ENCODE measurements around the gene KYAT1. TPM values are rescaled to one million over a fixed set of nuclear protein-coding genes. Genes with fewer than 3 reads are reported as not detected.
A peak's percentile ranks its signal among the peaks of the same experiment; 100 is the strongest.

Gene KYAT1
- total and polyA plus RNA-seq, 8 donors = 1.1 to 5.2 (median 1.8) TPM

DNA sequence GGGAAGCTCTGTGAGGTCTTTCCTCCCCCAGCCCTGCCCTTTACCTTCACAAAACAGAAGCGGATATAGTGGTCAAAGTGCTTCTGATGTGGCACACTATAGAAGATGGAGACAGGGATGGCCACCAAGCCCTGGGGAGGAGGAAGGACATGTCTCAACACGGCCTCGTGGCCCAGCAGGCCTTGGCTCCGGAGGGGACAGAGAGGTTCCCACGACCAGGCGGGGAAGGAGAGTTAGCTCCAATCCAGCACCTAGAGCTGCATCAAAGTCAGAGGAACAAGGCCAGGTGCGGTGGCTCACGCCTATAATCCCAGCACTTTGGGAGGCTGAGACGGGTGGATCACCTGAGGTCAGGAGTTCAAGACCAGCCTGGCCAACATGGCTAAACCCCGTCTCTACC is 48.1 kb downstream of the KYAT1 start:
- TF ChIP-seq, protein P1, sequence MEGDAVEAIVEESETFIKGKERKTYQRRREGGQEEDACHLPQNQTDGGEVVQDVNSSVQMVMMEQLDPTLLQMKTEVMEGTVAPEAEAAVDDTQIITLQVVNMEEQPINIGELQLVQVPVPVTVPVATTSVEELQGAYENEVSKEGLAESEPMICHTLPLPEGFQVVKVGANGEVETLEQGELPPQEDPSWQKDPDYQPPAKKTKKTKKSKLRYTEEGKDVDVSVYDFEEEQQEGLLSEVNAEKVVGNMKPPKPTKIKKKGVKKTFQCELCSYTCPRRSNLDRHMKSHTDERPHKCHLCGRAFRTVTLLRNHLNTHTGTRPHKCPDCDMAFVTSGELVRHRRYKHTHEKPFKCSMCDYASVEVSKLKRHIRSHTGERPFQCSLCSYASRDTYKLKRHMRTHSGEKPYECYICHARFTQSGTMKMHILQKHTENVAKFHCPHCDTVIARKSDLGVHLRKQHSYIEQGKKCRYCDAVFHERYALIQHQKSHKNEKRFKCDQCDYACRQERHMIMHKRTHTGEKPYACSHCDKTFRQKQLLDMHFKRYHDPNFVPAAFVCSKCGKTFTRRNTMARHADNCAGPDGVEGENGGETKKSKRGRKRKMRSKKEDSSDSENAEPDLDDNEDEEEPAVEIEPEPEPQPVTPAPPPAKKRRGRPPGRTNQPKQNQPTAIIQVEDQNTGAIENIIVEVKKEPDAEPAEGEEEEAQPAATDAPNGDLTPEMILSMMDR (IDR thresholded peaks at IDR 0.05) = no peak
- H3K27me3 ChIP-seq = no peaks in the 10 kb centered on the region
- intact Hi-C loops (cut with DNase I) = no loop called here
- H3K9me3 ChIP-seq = no peaks in the 10 kb centered on the region
- WGBS, 2 donors = 91 to 96% methylated on average over 10 of the region's 10 CpGs
- no peaks in the 10 kb centered on the region for H3K36me3 ChIP-seq
- H3K27ac ChIP-seq = no peak overlapping the region
- peaks cover 0 to 8% (median 3%) of the 10 kb centered on the region in 3 donors for H3K4me1 ChIP-seq
- FAIRE-seq (no peak), DNase-seq (peak in 1 of 6 donors; percentile 30), ATAC-seq (no peak)
- H3K4me3 ChIP-seq = no peak overlapping the region

DNA sequence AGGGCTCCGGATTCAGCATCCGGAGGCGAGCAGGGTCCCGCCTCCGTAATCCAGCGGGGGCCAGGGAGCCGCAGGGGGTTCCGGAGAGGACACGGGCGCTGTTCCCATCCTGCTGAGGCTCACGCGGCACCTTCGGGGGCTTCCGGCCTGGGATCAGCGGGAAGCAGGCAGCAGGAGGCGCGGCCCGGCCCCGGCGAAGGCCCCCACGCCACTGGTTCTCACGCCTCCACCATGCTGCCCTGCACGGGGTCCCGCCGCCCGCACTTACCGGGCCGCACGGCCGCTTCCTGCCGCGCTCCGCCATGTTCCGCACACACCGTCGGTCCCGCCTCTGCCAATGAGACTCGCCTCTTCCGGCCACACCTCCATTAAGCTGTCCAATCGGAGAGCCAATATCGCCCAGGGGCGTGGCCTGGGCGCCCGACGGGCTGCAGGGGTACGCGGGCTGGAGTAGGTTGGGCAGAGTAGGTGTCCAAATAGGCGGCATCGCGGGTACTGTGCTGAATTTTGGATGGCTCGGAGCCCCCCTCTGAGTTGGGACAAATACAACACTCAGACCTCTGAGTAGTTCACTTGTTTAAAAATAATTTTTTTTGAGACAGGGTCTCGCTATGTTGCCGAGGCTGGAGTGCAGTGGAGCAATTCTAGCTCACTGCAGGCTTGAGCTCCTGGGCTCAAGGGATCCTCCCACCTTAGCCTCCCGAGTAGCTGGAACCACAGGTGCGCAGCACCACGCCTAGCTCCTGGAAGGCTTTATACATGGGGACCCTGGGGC is 52.1 kb downstream of the KYAT1 start, which contains the start of gene SPOUT1:
Gene SPOUT1 (minus strand): TSS at position 318 of the 775 bp plus-strand sequence. CDS start 14 bp downstream, at position 304.
- Histone ChIP-seq H3K36me3 (no peaks in the 10 kb centered on the region), H3K27me3 (no peaks in the 10 kb centered on the region), H3K9me3 (no peaks in the 10 kb centered on the region), H3K27ac (peak within 1 kb of the TSS; percentile 40 to 61 (median 46)), H3K4me1 (peaks cover 0 to 10% (median 6%) of the 10 kb centered on the region in 3 donors), H3K4me3 (peak within 1 kb of the TSS; percentile 62 to 96 (median 72))
- DNase-seq = peak; percentile 91 to 98 (median 94)
- TF ChIP-seq, protein P1 (IDR thresholded peaks at IDR 0.05) = no peak
- FAIRE-seq = no peak
- peak; percentile 100 for ATAC-seq
- intact Hi-C loops (cut with DNase I) = no loop called here
- WGBS, 2 donors = 1% methylated on average over 55 to 56 of the region's 56 CpGs

DNA sequence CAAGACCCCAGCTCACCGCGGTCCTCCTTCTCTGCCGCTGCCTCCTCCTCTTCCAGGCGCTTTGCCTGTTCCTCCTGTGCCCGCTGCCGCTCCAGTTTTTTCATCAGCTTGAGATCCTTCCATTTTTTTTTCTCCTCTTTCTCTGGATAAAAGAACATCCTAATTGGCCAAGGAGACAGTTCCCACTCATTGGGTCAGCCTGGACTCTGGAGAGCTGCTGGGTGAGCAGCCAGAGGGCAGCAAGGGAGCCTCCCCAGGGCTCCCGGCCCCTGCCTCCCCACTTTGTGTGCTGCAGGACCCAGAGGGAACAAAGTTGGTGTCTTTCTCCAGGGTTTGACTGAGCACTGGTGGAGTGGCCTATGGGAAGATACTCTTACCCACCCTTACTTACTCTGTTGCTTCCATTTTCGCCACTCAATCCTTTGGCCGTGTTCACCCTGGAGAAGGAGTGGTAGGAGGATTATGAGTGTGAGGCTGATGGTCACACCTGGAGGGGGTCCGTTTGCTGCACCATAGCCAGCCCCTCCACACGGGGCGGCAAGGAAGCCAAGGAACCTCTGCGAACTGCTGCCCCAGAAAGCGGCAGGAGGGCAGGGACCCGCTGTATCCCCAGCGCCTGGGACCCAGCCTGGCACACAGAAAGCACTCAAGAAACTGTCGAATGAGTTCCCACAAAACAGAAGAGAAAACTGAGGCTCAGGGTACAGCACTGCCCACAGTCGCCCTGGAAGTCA is 52.9 kb downstream of the KYAT1 start:
- FAIRE-seq (no peak), ATAC-seq (no peak), DNase-seq (peak in 1 of 6 donors; percentile 44)
- no peaks in the 10 kb centered on the region for H3K27me3 ChIP-seq
- H3K27ac ChIP-seq = peak overlapping the region; percentile 40 to 61 (median 46)
- H3K9me3 ChIP-seq = no peaks in the 10 kb centered on the region
- peaks cover 0 to 4% (median 0%) of the 10 kb centered on the region in 3 donors for H3K36me3 ChIP-seq
- WGBS, 2 donors = 31 to 33% methylated on average over 18 of the region's 18 CpGs
- TF ChIP-seq, protein P1 (IDR thresholded peaks at IDR 0.05) = no peak
- intact Hi-C loops (cut with DNase I) = no loop called here
- H3K4me3 ChIP-seq = peak overlapping the region; percentile 62 to 96 (median 72)
- H3K4me1 ChIP-seq = peaks cover 0 to 10% (median 6%) of the 10 kb centered on the region in 3 donors

DNA sequence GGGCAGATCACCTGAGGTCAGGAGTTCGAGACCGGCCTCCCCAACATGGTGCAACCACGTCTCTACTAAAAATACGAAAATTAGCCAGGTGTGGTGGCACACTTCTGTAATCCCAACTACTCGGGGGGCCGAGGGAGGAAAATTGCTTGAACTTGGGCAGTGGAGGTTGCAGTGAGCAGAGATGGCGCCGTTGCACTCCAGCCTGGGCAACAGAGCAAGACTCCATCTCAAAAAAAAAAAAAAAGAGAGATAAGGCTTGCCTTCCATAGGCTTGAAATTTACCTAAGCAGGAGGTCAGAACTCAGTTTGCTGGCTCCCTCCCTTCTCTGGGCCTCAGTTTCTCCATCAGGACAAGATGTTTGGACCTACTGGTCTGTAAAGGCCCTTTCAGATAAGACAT is 53.5 kb downstream of the KYAT1 start:
- no peaks in the 10 kb centered on the region for H3K27me3 ChIP-seq
- DNase-seq (no peak), FAIRE-seq (no peak), ATAC-seq (no peak)
- no peak overlapping the region for H3K27ac ChIP-seq
- no peak overlapping the region for H3K4me3 ChIP-seq
- no peaks in the 10 kb centered on the region for H3K9me3 ChIP-seq
- peaks cover 0 to 10% (median 6%) of the 10 kb centered on the region in 3 donors for H3K4me1 ChIP-seq
- TF ChIP-seq, protein P1 (IDR thresholded peaks at IDR 0.05) = no peak
- H3K36me3 ChIP-seq = peaks cover 0 to 4% (median 0%) of the 10 kb centered on the region in 3 donors
- WGBS, 2 donors = 92 to 96% methylated on average over 7 to 8 of the region's 8 CpGs
- intact Hi-C loops (cut with DNase I) = no loop called here

All from pancreas (tissue), 10 donors.